ENCODE results near the gene AP4S1. TPM values are rescaled to one million over a fixed set of nuclear protein-coding genes. Genes with fewer than 3 reads are reported as not detected.
"Not testable (repeated sequence)": the region's sequence is repeated elsewhere in the genome, so short reads cannot be mapped to it uniquely, and the experiment has no call there.

AP4S1 gene
- total RNA-seq, 1 donor from 2014 or later = 1.8 TPM

DNA sequence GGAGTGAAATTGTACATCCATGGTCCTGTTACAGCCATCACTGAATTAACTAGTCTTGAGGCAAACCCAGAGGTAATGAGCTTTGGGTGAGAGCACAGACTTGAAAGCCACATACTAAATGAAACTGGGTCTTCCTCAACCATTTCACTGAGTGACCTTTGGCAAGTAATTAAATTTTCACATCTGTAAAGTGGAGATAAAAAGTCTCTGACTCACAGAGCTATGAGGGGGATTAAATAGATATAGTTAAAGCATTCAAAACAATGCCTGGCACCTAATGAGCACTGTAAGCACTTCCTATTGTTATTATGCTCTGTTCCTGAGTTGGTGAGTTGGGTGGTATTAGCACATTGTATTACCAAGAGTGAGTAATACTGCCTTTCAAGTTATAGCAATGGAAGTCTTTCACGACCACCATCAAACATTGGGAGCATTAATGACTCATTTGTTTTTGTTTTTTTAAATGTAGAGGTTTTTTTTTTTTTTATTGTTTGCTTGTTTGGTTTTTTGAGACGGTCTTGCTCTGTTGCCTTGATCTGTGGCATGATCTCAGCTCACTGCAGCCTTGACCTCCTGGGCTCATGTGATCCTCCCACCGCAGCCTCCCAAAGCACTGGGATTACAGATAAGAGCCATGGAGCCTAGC is 13.2 kb downstream of the AP4S1 start:
- FAIRE-seq = no peak
- H3K27me3 ChIP-seq (ENCODE audit: control insufficient read depth, insufficient read depth, low read length) = no peaks in the 10 kb centered on the region
- peak; percentile 37 for DNase-seq (ENCODE audit: low read depth)
- TF ChIP-seq, protein P1, sequence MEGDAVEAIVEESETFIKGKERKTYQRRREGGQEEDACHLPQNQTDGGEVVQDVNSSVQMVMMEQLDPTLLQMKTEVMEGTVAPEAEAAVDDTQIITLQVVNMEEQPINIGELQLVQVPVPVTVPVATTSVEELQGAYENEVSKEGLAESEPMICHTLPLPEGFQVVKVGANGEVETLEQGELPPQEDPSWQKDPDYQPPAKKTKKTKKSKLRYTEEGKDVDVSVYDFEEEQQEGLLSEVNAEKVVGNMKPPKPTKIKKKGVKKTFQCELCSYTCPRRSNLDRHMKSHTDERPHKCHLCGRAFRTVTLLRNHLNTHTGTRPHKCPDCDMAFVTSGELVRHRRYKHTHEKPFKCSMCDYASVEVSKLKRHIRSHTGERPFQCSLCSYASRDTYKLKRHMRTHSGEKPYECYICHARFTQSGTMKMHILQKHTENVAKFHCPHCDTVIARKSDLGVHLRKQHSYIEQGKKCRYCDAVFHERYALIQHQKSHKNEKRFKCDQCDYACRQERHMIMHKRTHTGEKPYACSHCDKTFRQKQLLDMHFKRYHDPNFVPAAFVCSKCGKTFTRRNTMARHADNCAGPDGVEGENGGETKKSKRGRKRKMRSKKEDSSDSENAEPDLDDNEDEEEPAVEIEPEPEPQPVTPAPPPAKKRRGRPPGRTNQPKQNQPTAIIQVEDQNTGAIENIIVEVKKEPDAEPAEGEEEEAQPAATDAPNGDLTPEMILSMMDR (IDR thresholded peaks at IDR 0.05; ENCODE audit: insufficient read depth, low read length, severe bottlenecking) = no peak
- H3K36me3 ChIP-seq (ENCODE audit: control insufficient read depth, insufficient read depth, low read length) = no peaks in the 10 kb centered on the region
- no peak overlapping the region for H3K4me3 ChIP-seq (ENCODE audit: low read depth, low read length)

DNA sequence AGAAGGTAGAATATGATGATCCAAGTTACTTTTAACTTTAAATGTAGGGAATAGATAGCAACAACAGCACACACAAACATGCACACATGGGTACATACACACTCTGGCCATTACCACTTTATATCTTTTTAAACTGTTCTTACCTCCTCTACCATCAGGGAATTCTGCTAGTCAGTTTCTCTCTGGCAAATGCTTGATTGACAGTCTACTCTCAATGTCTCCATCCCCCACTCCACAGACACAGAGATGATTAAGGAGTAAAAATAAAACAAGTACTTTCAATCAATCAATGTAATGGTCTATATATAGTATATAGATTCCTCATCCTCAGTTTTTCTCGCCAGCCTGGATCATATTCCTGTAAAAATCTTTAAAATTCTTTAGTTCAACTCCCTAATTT is 16.9 kb downstream of the AP4S1 start:
- TF ChIP-seq, protein P1 (IDR thresholded peaks at IDR 0.05; ENCODE audit: insufficient read depth, low read length, severe bottlenecking) = no peak
- FAIRE-seq (no peak), DNase-seq (ENCODE audit: low read depth) (no peak)
- Histone ChIP-seq H3K36me3 (ENCODE audit: control insufficient read depth, insufficient read depth, low read length) (no peaks in the 10 kb centered on the region), H3K4me3 (ENCODE audit: low read depth, low read length) (no peak overlapping the region), H3K27me3 (ENCODE audit: control insufficient read depth, insufficient read depth, low read length) (no peaks in the 10 kb centered on the region)

DNA sequence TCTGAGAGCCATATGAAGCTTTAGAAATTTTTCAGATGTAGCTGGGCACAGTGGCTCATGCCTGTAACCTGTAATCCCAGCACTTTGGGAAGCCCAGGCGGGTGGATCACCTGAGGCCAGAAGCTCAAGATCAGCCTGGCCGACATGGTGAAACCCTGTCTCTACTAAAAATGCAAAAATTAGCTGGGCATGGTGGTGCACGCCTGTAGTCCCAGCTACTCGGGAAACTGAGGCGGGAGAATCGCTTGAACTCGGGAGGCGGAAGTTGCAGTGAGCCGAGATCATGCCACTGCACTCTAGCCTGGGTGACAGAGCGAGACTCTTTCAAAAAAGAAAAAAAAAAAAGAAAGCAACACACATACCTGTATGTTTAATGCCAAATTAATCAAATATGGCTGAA is 17.4 kb downstream of the AP4S1 start:
- not testable (repeated sequence) for H3K4me3 ChIP-seq (ENCODE audit: low read depth, low read length); FAIRE-seq; H3K36me3 ChIP-seq (ENCODE audit: control insufficient read depth, insufficient read depth, low read length); H3K27me3 ChIP-seq (ENCODE audit: control insufficient read depth, insufficient read depth, low read length); DNase-seq (ENCODE audit: low read depth)

DNA sequence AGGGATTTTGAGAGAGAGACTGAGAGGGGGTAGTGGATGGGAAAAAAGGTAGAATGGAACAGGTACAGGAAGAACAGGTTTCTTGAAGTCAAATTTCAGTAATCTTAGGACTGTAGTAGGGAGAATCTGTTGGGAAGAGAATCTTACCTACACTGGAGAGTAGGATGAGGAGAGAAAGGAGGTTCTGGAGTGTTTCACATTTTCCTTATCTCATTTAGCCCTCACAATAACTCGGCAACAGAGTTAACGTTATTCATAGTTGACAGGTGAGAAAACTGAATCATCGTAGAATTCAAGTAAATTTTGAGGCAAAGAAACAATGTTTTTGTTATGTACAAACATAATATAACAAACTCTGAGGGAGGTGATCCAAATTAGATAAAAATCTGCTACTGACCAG is 17.9 kb downstream of the AP4S1 start:
- FAIRE-seq (no peak), DNase-seq (ENCODE audit: low read depth) (no peak)
- TF ChIP-seq, protein P1 (IDR thresholded peaks at IDR 0.05; ENCODE audit: insufficient read depth, low read length, severe bottlenecking) = no peak
- no peaks in the 10 kb centered on the region for H3K36me3 ChIP-seq (ENCODE audit: control insufficient read depth, insufficient read depth, low read length)
- H3K4me3 ChIP-seq (ENCODE audit: low read depth, low read length) = no peak overlapping the region
- no peaks in the 10 kb centered on the region for H3K27me3 ChIP-seq (ENCODE audit: control insufficient read depth, insufficient read depth, low read length)

DNA sequence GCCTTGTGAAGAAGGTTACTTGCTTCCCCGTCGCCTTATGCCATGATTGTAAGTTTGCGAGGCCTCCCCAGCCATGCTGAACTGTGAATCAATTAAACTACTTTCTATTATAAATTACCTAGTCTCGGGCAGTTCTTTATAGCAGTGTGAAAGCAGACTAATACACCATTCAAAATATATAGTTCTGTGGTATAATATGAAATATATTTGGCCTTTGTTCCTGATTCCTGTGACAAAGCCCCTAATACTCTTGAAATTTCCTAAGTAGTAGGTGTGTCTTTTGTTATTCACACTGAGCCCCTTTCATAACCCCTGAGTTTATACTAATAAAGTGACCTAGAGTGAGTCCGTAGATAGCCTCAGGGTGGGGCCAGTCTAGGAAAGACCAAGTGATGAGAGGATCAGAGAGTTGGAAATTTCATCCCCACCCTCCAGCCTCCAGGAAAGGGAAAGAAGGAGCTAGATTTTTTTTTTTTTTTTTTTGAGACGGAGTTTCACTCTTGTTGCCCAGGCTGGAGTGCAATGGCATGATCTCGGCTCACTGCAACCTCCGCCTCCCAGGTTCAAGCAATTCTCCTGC is 20.1 kb downstream of the AP4S1 start:
- Histone ChIP-seq H3K4me3 (ENCODE audit: low read depth, low read length) (no peak overlapping the region), H3K27me3 (ENCODE audit: control insufficient read depth, insufficient read depth, low read length) (no peaks in the 10 kb centered on the region), H3K36me3 (ENCODE audit: control insufficient read depth, insufficient read depth, low read length) (no peaks in the 10 kb centered on the region)
- TF ChIP-seq, protein P1 (IDR thresholded peaks at IDR 0.05; ENCODE audit: insufficient read depth, low read length, severe bottlenecking) = no peak
- DNase-seq (ENCODE audit: low read depth) (no peak), FAIRE-seq (no peak)

DNA sequence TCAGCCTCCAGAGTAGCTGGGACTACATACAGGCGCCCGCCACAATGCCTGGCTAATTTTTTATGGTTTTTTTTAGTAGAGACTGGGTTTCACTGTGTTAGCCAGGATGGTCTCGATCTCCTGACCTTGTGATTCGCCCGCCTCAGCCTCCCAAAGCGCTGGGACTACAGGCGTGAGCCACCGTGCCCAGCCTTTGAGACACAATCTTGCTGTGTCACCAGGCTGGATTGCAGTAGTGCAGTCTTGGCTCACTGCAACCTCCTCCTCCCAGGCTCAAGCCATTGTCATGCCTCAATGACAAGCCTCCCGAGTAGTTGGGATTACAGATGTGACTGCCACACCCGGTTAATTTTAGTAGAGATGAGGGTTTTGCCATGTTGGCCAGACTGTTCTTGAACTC is 22.1 kb downstream of the AP4S1 start:
- DNase-seq (ENCODE audit: low read depth) = no peak
- TF ChIP-seq, protein P1 (IDR thresholded peaks at IDR 0.05; ENCODE audit: insufficient read depth, low read length, severe bottlenecking) = no peak
- H3K27me3 ChIP-seq (ENCODE audit: control insufficient read depth, insufficient read depth, low read length) = no peaks in the 10 kb centered on the region
- no peak overlapping the region for H3K4me3 ChIP-seq (ENCODE audit: low read depth, low read length)
- no peaks in the 10 kb centered on the region for H3K36me3 ChIP-seq (ENCODE audit: control insufficient read depth, insufficient read depth, low read length)
- no peak for FAIRE-seq

All from bronchial epithelial cell (primary cell).